HG03342 (cell line): Measurements from ENCODE around the gene RNF32.
"Not testable (repeated sequence)": the region's sequence is repeated elsewhere in the genome, so short reads cannot be mapped to it uniquely, and the experiment has no call there.

Source experiments
- ATAC-seq: cut with Tn5 transposase; IDR thresholded peaks from one replicate; pipeline ENCODE4 v1.9.1; 2021; ENCODE audit warnings: mild to moderate bottlenecking, moderate library complexity; ENCODE audit not compliant: unreplicated experiment

RNF32 gene

GRCh38 chr7:156669035-156669828 is 28.7 kb downstream of the RNF32 start:
- ATAC-seq: no peak

- ATAC-seq: no peak
Observed at GRCh38 chr7:156673454-156673853, 32.9 kb downstream of the RNF32 start.

- no peak for ATAC-seq
Observed at GRCh38 chr7:156673902-156674301, 33.3 kb downstream of the RNF32 start.

- ATAC-seq: no peak
Observed at GRCh38 chr7:156675721-156676120, 35.1 kb downstream of the RNF32 start.

GRCh38 chr7:156676263-156676662 is 35.7 kb downstream of the RNF32 start:
- ATAC-seq: no peak

GRCh38 chr7:156677374-156678054 is 36.9 kb downstream of the RNF32 start:
- no peak for ATAC-seq

- ATAC-seq: no peak
Observed at GRCh38 chr7:156680281-156680680, 39.7 kb downstream of the RNF32 start.

GRCh38 chr7:156682928-156683327 is 42.4 kb downstream of the RNF32 start:
- ATAC-seq: no peak

GRCh38 chr7:156684251-156684650 is 43.7 kb downstream of the RNF32 start:
- no peak for ATAC-seq

- no peak for ATAC-seq
Observed at GRCh38 chr7:156684661-156685060, 44.1 kb downstream of the RNF32 start.

GRCh38 chr7:156691764-156692163 is 51.2 kb downstream of the RNF32 start:
- no peak for ATAC-seq

- no peak for ATAC-seq
Observed at GRCh38 chr7:156692849-156693248, 52.3 kb downstream of the RNF32 start.

- no peak for ATAC-seq
Observed at GRCh38 chr7:156693627-156694026, 53.1 kb downstream of the RNF32 start.

- ATAC-seq: not testable (repeated sequence)
Observed at GRCh38 chr7:156697283-156697682, 56.7 kb downstream of the RNF32 start.

GRCh38 chr7:156698512-156698911 is 57.9 kb downstream of the RNF32 start:
- not testable (repeated sequence) for ATAC-seq

GRCh38 chr7:156701787-156702186 is 61.2 kb downstream of the RNF32 start:
- ATAC-seq: not testable (repeated sequence)

- no peak for ATAC-seq
Observed at GRCh38 chr7:156702399-156702798, 61.8 kb downstream of the RNF32 start.

GRCh38 chr7:156703209-156703608 is 62.6 kb downstream of the RNF32 start:
- ATAC-seq: no peak

- ATAC-seq: no peak
Observed at GRCh38 chr7:156703773-156704482, 63.4 kb downstream of the RNF32 start.

- ATAC-seq: no peak
Observed at GRCh38 chr7:156722043-156722826, 81.7 kb downstream of the RNF32 start.

- no peak for ATAC-seq
Observed at GRCh38 chr7:156725073-156725472, 84.5 kb downstream of the RNF32 start.
